ENCODE data around the gene LIN28A. TPM values are rescaled to one million over a fixed set of nuclear protein-coding genes. Genes with fewer than 3 reads are reported as not detected.

LIN28A gene
- total RNA-seq, 1 donor from 2014 or later: not detected

DNA sequence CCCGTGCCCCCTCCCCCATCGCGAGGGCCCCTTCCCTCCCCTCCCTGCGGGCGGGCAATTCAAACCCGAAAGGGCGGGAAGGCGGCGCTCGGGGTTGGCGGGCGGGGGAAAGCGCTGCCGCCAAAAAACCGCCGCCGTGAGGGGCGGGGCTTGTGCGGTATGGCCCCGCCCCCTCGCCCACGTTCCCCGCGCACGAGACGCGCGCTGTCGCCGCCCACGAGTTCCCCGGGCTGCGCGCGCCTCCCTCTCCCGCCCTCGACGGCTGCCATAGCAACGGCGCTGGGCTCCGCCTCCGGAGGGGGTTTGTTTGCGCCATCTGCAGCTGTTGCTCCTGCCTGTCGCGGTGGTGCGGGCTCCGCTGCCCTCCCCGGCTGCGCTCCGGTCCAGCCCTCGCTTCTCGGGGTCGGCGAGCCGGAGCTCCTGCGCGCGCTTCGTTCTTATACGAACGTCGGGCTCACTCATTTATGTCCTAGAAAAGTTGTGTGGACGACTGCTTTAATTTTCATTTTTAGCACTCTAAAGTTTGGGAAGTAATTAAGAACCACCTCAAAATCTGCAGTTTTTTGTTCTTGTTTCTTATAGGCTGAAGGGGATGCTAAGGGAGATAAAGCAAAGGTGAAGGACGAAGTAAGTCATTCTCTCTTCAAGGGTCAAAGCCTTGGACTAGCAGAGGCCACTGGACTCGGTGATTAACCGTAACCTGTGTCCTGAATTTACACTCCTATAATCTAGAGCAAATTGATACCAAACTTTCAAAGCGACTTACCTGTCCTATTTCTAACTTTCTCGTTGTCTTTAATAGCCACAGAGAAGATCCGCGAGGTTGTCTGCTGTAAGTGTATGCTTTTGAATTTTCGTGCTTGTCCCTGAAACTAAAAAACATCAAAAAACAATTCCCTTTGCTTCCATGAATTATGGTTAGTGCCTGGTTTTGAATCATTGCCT is 62.6 kb downstream of the LIN28A start:
- peak overlapping the region; percentile 100 for H3K27ac ChIP-seq
- peaks cover 34% of the 10 kb centered on the region for H3K4me1 ChIP-seq
- ATAC-seq (peak; percentile 91), DNase-seq (peak; percentile 98)
- H3K27me3 ChIP-seq: no peaks in the 10 kb centered on the region
- H3K4me3 ChIP-seq: peak overlapping the region; percentile 98
- no peaks in the 10 kb centered on the region for H3K9me3 ChIP-seq
- TF ChIP-seq, protein P1, sequence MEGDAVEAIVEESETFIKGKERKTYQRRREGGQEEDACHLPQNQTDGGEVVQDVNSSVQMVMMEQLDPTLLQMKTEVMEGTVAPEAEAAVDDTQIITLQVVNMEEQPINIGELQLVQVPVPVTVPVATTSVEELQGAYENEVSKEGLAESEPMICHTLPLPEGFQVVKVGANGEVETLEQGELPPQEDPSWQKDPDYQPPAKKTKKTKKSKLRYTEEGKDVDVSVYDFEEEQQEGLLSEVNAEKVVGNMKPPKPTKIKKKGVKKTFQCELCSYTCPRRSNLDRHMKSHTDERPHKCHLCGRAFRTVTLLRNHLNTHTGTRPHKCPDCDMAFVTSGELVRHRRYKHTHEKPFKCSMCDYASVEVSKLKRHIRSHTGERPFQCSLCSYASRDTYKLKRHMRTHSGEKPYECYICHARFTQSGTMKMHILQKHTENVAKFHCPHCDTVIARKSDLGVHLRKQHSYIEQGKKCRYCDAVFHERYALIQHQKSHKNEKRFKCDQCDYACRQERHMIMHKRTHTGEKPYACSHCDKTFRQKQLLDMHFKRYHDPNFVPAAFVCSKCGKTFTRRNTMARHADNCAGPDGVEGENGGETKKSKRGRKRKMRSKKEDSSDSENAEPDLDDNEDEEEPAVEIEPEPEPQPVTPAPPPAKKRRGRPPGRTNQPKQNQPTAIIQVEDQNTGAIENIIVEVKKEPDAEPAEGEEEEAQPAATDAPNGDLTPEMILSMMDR (IDR thresholded peaks at IDR 0.05): no peak
- peaks cover 43% of the 10 kb centered on the region for H3K36me3 ChIP-seq
- intact Hi-C loops (cut with DNase I): no loop called here

DNA sequence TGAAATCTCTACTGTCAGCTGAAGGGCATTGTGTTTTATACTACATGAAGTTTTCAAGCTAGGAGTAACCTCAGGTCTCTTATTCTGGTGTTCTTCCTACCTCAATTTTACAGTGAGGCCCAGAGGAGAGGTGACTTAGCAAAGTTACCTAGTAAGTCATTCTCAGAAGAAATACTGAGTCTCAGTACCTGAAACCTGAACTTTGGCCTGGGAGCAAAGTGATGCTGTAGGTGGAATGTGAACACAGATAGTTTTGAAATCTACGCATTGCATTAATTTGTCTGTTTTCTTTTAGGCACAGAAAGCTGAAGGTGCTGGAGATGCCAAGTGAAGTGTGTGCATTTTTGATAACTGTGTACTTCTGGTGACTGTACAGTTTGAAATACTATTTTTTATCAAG is 64.2 kb downstream of the LIN28A start:
- ATAC-seq: no peak
- H3K4me1 ChIP-seq: peaks cover 34% of the 10 kb centered on the region
- H3K36me3 ChIP-seq: peaks cover 48% of the 10 kb centered on the region
- intact Hi-C loops (cut with DNase I): no loop called here
- TF ChIP-seq, protein P1 (IDR thresholded peaks at IDR 0.05): no peak
- no peak overlapping the region for H3K4me3 ChIP-seq
- DNase-seq: no peak
- H3K27ac ChIP-seq: no peak overlapping the region
- no peaks in the 10 kb centered on the region for H3K9me3 ChIP-seq
- H3K27me3 ChIP-seq: no peaks in the 10 kb centered on the region

- Histone ChIP-seq H3K4me1 (peaks cover 30% of the 10 kb centered on the region), H3K36me3 (peaks cover 48% of the 10 kb centered on the region), H3K9me3 (no peaks in the 10 kb centered on the region), H3K27me3 (no peaks in the 10 kb centered on the region), H3K4me3 (no peak overlapping the region), H3K27ac (no peak overlapping the region)
- TF ChIP-seq, protein P1 (IDR thresholded peaks at IDR 0.05): no peak
- ATAC-seq (no peak), DNase-seq (no peak)
- intact Hi-C loops (cut with DNase I): no loop called here
Measured at GRCh38 chr1:26475989-26476388, 65.4 kb downstream of the LIN28A start.

DNA sequence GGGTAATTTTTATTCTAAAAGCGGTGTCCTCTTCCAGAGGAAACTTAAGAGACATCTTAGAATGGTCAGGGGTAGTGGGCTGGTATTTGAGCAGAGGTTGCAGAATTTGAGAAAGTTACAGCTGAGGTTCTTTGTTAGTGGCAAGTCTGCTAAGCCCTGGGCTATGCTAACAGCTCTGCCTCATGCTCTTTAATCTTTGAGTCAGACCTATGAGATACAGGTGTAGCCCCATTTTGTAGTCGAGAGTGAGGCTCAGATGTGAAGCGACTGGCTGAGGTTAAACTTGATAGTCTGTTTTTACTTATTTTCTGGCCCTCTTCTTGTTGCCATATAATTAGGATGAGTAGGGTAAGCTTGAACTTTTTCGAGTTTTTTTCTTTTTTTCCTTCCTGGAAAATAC is 66.3 kb downstream of the LIN28A start:
- H3K9me3 ChIP-seq: no peaks in the 10 kb centered on the region
- H3K4me1 ChIP-seq: peaks cover 20% of the 10 kb centered on the region
- H3K4me3 ChIP-seq: no peak overlapping the region
- DNase-seq: no peak
- ATAC-seq: no peak
- TF ChIP-seq, protein P1 (IDR thresholded peaks at IDR 0.05): no peak
- no peaks in the 10 kb centered on the region for H3K27me3 ChIP-seq
- no peak overlapping the region for H3K27ac ChIP-seq
- intact Hi-C loops (cut with DNase I): no loop called here
- peaks cover 48% of the 10 kb centered on the region for H3K36me3 ChIP-seq

GRCh38 chr1:26477446-26478152 is 67.0 kb downstream of the LIN28A start:
- no peaks in the 10 kb centered on the region for H3K27me3 ChIP-seq
- no peak overlapping the region for H3K27ac ChIP-seq
- H3K4me1 ChIP-seq: peaks cover 20% of the 10 kb centered on the region
- no peaks in the 10 kb centered on the region for H3K9me3 ChIP-seq
- H3K4me3 ChIP-seq: no peak overlapping the region
- no peak for DNase-seq
- intact Hi-C loops (cut with DNase I): no loop called here
- peaks cover 48% of the 10 kb centered on the region for H3K36me3 ChIP-seq
- TF ChIP-seq, protein P1 (IDR thresholded peaks at IDR 0.05): no peak
- no peak for ATAC-seq
